ENCODE measurements around the gene ZNF276. TPM values are rescaled to one million over a fixed set of nuclear protein-coding genes. Genes with fewer than 3 reads are reported as not detected.
"Not testable (repeated sequence)": the region's sequence is repeated elsewhere in the genome, so short reads cannot be mapped to it uniquely, and the experiment has no call there.

ZNF276 gene
- total RNA-seq, 1 experiment from 2014 or later = 6.8 TPM

DNA sequence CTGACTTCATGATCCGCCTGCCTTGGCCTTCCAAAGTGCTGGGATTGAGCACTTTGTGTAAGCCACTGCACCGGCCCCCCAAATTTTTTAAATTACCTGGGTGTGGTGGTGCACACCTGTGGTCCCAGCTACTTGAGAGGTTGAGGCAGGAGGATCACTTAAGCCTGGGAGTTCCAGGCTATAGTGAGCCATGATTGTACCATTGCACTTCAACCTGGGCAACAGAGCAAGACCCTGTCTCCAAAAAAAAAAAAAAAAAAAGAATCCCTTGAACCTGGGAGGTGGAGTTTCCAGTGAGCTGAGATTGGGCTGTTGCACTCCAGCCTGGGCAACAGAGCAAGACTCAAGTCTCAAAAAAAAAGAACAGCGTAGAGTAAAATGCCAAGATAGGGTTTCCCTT is 15.2 kb downstream of the ZNF276 start:
- DNase-seq (ENCODE audit: low read depth) = no peak

DNA sequence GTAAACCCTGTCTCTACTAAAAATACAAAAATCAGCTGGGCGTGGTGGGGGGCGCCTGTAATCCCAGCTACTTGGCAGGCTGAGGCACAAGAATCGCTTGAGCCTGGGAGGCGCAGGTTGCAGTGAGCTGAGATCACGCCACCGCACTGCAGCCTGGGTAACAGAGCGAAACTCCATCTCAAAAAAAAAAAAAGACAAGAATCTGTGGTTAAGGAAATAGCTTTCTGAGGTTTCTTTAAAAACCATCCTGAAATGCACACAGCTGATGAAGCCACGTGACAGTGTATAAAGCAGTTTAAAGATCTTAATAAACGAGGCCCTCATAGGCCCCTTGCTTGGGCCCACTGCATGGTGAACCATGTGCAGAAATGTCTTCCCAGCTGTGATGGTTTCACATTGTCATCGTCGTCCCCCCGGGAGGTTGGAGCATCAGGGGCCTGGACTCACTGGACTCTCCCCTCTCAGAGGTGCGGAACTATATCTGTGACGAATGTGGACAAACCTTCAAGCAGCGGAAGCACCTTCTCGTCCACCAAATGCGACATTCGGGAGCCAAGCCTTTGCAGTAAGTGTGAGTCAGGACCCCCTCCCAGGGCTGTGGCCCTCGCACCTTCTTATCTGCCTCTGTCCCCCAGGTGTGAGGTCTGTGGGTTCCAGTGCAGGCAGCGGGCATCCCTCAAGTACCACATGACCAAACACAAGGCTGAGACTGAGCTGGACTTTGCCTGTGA is 16.2 kb downstream of the ZNF276 start:
- DNase-seq (ENCODE audit: low read depth) = no peak

DNA sequence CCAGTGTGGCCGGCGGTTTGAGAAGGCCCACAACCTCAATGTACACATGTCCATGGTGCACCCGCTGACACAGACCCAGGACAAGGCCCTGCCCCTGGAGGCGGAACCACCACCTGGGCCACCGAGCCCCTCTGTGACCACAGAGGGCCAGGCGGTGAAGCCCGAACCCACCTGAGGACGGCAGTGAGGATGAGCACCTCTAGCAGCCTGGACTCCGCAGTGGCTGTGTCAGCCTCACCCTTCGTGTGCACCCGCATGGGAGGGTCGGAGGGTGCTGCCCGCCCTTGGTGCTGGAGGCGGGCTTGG is 16.7 kb downstream of the ZNF276 start:
- DNase-seq (ENCODE audit: low read depth) = no peak

DNA sequence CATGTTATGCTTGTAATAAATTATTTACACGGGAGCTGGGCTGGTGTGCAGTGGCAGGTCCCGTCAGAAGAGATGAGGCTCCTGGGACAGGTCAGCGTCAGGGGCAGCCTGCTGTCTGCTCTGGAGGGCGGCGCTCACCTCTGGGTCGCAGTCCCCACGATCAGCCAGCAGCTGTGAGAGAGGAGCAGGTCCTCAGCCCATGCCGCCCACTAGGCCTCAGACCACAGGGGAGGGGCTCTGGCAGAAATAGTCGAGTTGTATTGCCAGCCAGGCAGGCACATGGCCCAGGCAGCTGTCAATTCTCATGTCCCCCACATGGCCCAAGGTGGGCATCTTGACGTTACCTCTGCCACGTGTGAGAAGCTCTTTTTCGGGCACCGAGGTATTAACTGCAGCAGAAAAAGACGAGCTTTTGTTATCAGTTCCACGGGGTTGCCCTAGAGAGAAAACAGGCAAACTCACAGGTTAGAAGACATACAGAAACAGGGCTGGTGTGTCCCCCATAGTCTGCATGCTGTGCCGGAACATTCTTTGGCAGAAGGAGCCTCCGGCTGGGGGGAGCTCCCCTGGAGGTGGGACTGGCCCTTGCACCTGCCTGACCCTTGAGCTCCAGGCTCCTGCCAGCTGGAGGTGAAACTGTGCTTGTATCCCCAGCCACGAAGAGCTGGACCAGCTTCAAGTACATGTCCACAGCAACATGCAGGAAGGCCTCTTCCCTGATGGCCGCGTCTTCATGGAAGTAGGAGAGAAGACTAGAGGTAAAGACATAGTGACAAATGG is 17.4 kb downstream of the ZNF276 start:
- no peak for DNase-seq (ENCODE audit: low read depth)

DNA sequence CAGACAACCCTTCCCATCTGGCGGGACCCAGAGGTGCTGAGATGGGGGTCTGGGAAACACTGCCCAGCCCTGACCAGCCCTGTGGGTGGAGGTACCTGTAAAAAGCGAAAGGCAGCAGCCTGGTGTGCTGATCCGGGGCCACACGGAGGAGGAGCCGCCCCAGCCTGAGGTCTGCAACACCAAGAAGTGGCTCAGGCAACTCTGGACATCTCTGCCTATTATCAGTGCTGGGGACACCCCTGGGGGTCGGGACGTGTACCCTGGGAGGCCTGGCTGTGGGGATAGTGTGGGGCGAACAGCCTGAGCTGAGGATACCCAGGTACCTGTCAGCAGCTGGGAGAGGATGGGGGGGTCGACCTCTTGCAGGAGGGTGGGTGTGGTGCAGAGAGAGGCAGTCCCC is 18.0 kb downstream of the ZNF276 start:
- DNase-seq (ENCODE audit: low read depth) = no peak

DNA sequence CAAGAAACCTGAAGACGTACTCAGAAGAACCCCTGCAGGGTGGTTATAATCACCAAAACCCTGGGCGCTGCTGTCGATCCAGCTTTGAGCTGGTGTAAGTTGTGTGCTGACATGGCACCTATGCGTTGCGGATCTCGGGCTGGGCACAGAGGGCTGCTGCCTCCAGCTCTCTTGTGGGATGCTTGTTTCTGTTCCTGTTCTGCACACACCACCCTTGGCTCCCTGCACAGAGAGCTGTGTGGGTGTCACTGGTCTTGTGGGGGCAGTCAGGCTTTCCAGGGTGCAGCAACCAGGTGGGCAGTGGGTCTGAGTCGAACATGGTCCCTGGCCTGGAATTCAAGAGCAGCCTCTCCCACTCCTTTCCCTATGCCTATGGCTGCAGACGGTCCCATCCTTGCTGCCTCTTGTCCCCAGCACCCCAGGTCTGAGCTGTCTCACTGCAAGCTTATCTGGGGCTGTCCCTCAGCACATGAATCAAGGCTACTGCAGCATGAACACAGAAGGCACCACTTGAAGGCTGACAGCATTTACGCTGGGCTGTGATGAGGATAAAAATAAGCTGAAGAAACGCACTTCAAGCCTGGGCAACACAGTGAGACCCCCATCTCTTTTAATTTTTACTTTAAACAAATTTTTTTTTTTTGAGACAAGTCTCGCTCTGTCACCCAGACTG is 20.1 kb downstream of the ZNF276 start:
- no peak for DNase-seq (ENCODE audit: low read depth)

DNA sequence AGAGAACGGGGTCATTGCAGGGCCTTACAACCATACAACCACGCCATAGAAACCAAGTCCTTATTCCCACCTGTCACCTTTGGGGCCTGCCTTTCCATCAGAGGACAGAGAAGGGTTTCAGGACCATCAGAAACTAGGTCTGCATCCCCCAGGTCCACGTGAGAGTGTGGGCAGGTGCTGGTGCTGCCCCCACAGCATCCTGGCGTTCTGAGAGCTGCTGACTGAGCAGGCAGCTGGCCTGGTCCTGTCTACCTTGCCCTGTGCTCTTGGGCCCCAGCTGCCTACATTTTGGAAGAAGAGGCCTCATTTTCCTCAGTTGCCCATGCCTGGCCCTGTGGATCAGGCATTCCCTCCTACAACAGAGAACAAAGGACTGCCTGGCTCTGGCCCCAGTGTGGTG is 21.6 kb downstream of the ZNF276 start:
- no peak for DNase-seq (ENCODE audit: low read depth)

DNA sequence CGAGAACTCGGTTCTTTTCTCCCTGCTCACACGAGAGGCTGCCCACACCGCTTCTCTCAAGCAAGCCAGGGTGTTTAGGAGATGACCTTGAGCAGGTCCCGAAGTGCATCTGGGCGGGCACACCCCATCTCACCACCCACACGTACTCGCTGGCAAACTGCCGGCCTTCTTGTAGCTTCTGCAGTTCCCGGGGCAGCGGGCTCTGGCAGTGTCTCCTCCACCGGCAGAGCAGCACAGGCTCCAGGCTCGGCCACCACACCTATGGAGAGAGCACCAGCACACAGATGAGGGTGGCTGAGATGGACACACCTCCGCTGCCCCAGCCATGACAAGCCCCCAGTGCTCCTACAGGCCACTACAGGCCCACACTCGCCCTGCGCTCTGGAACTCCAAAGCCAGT is 23.5 kb downstream of the ZNF276 start:
- no peak for DNase-seq (ENCODE audit: low read depth)

DNA sequence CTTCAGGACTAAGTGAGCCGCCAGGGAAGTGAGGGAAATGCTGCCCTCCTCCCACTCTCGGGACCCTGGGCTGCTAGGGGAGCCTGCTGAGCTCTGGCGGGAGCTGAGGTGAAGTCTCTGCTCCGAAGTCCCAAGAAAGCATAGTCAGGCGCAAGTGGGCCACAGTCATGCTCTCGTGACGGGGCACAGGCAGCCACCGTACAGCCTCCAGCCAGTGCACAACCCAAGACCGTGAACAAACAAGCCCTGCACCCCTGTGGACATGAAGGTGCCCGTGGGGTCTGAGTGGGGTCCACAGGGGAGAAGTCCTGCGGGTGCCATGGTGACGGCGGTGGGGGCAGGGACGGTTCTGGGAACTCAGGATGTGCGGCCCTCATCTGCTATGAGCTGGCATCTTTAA is 24.7 kb downstream of the ZNF276 start:
- no peak for DNase-seq (ENCODE audit: low read depth)

DNA sequence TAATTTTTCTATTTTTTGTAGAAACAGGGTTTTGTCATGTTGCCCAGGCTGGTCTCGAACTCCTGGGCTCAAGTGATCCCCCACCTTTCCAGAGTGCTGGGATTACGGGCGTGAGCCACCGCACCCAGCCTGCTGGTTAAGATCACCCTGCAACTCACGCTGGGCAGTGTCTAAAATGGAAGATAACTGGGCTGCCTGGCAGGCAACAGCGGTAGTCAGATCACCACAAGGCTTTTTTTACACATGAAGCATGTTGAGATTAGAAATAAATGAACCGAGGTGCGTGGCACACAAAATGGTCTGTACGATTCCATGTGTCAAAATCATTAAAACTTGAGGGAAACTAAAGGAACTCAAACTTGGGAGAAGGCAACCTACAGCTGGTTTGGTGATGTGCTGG is 26.7 kb downstream of the ZNF276 start:
- DNase-seq (ENCODE audit: low read depth) = no peak

DNA sequence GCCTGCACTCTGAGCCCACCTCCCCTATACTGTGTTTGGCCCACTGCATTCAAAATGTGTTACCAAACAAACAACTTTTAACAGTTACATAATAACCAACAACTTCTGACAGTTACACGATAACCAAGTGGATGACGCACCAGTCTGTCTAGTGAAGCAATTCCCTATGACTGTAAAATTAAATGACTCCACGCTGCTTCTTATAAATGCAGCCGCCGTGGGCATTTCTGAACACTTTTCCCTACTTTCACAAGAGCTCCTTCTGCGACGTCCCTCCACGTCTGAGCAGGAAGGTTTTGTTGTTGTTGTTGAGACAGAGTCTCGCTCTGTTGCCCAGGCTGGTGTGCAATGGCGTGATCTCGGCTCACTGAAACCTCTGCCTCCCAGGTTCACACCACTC is 27.6 kb downstream of the ZNF276 start:
- no peak for DNase-seq (ENCODE audit: low read depth)

DNA sequence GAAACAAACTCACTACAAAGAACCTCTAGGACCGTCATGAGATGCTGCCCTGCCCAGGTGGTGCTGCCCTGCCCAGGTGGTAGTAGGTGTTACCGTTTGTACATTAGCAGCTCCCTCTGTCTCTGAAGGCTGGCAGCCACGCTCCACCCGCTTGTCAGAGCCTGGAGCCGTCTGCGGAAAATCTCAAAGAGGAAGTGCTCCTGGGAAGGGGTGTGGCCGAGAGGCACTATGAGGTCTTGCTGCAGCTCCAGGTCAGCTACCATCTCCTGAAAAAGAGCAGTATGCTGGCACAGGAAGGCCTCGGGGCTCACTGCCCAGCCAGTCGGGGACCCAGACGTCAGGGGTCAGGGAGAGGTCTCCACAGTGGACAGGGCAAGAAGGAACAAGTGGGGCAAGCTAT is 28.3 kb downstream of the ZNF276 start:
- no peak for DNase-seq (ENCODE audit: low read depth)

DNA sequence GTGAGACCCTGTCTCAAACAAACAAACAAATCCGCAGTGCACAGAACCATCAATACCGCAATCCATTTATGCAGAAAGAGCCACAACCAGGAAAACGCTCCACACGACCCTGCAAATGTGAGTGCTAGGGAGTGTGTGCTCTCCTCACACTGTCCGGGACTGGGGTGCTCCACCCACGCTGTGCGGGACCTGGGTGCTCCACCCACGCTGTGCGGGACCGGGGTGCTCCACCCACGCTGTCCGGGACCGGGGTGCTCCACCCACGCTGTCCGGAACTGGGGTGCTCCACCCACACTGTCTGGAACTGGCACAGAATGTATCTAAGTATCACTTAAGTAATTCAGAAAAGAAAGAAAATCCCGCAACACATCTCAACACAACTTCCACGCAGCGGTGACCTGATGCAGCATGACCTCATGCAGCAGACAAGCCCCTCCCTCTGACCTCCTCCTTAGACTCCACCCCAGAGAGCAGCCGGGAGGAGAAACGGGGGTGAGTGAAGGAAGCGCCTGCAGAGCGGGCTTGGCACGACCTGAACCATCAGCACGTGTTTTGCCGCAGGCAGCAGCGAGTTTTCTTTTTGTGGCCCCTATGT is 38.5 kb downstream of the ZNF276 start:
- no peak for DNase-seq (ENCODE audit: low read depth)

DNA sequence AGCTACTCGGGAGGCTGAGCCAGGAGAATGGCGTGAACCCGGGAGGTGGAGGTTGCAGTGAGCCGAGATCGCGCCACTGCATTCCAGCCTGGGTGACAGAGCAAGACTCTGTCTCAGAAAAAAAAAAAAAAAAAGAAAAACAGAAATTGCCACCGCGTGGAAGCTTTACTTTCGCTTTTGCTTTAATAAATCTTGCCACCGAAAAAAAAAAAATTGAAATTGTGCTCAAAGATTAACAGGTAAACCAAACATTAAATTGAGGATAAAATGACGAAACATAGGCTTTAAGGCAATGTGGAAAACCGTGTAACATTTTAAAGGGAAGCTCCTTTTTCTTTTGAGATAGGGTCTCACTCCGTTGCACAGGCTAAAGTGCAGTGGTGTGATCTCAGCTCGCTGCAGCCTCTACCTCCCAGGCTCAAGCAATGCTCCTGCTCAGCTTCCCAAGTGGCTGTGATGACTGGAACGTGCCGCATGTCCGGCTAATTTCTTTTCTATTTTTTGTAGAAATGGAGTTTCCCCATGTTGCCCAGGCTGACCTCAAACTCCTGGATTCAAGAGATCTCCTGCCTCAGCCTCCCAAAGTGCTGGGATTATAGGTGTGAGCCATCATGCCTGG is 40.1 kb downstream of the ZNF276 start:
- no peak for DNase-seq (ENCODE audit: low read depth)

DNA sequence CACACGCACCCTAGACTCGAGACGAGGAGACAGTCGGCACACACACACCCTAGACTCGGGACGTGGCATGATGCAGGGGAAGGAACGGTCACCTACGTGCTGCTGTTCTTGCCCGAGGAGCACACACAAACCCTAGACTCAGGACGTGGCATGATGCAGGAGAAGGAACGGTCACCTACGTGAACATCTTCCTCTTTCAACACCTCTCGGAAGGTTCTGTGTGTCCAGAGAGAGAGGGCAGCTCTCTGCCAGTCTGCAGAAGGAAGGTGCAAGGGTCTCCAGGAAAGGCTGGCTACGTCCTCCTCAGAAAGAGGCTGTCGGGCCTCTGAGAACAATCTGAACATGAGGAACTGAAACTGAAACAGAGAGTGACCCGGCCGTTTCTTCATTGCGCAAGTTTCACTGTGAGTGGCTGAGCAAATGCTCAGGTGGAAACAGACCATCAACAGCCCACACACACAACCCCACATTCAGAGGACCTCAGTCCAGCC is 43.4 kb downstream of the ZNF276 start:
- peak; percentile 13 for DNase-seq (ENCODE audit: low read depth)

DNA sequence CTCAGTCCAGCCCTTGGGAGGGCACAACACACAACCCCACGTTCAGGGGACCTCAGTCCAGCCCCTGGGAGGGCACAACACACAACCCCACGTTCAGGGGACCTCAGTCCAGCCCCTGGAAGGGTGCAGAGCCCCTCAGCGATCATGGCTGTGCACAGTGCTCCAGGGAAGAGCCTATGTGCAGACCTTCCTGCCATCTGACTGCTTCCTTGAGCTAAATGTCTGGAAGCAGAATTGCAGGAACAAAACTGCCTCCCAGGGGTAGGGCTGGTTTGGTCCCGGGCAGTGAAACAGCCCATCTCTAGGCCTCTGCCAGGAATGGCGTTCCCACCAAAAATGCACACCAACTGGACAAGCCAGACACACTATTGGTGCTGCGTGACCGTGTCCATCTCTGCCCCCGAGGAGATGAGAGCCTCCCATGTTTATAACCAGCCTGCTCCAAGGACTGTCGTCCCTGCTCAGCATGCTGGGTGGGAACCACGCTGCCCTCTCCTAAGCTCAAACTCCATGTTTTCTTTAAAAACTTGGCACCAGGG is 44.0 kb downstream of the ZNF276 start:
- no peak for DNase-seq (ENCODE audit: low read depth)

DNA sequence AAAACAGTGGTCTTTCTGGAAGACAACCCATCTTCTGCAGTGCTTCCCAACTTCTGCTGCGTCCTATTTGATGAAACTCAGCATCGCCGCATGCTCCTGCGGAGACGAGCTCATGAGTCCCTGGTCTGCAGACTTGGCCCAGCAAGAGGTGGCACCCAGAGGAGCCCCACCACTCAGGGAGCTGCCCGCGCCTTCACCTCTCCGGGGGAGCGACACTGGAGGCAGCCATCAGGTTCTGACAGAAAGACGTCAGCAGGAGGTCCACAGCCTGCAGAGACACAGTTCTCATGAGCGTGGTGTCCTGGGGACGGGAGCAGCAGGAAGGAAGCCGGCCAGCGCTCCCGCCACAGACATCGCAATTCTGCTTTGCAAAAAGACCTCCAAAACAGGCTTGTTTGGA is 49.0 kb downstream of the ZNF276 start:
- no peak for DNase-seq (ENCODE audit: low read depth)

DNA sequence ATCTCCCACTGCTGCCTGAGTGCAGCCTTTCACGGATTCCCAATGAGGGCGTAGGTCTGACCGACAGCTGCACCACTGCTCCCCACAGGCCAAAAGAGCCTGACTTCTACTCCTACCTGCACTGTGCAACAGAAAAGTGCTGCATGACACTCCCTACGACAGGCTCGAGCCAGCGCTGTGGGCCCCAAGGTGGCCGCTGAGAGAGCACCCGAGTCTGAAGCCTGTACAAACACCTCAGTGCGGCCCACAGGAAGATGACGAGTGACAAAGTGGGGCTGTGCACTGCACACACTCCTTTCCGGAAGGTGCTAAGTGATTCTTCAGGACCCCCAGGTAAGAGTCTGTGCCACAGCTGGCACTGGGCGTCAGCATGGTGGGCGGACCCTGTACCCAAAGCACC is 53.9 kb downstream of the ZNF276 start:
- no peak for DNase-seq (ENCODE audit: low read depth)

DNA sequence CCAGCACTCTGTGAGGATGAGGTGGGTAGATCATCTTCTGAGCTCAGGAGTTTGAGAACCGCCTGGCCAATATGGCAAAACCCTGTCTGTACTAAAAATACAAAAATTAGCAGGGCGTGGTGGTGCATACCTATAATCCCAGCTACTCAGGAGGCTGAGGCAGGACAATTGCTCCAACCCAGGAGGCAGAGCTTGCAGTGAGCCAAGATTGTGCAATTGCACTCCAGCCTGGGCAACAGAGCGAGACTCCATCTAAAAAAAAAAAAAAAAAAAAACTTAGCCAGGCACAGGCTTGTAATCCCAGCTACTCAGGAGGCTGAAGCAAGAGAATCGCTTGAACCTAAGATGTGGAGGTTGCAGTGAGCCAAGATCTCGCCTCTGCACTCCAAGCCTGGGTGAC is 56.9 kb downstream of the ZNF276 start:
- DNase-seq (ENCODE audit: low read depth) = not testable (repeated sequence)

DNA sequence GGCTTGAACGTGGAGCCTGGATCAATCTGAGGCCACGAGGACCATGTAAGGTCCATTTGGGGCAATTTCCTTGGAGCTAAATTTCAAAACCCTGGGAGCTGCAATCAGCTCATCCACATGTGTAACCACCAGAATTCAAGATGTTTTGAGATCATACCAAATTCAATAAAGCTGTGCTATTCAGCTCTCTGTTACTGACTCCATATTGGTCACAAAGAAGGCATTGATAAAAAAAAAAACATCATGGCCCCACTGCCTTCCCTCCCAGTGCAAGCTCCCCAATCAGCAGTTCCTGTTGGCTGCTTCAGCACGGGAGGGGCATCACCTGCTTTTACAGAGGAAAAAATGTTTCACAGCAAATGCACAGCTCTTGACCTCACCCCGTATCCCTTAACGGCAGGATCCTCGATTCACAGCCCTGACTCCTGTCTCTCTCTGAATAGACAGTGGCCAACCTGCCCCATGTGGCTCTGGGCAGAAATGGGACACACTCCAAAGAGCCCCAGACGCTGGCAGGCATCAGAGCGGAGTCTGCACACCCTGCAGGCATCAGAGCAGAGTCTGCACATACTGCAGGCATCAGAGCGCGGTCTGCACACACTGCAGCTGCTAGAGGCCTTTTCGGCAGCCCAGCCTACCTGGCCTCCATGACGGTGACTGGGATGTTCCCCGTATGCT is 58.0 kb downstream of the ZNF276 start:
- no peak for DNase-seq (ENCODE audit: low read depth)

DNA sequence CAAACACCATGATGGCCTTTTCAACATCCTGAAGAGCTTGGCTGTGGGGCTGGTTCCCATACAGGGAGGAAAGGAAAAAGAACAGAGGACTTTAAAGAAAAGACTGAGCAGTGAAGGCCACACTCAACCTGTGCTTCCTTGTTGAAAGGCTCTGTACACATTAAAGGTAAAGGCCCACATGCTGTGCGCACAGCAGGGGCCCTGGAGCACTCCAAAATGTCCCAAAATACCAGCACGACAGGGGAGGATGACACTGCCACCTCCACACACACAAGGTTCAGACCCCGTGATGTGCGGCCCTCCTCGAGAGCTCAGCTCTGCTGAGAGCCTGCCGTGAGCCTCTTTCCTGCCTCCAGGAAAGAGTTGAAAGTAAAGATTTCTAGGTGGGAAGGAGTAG is 58.6 kb downstream of the ZNF276 start:
- no peak for DNase-seq (ENCODE audit: low read depth)
